GM10266 (cell line): Measurements from ENCODE around the gene SLC25A46.

ENCODE experiments used
- DNase-seq: peaks from one replicate; pipeline ENCODE4 v3.0.0; 2012; ENCODE audit errors: extremely low spot score
- TF ChIP-seq, protein P1 (sequence below): IDR thresholded peaks from 2 replicates; pipeline ENCODE4 v1.5.1; 2012; ENCODE audit warnings: mild to moderate bottlenecking, low read depth; ENCODE audit not compliant: control insufficient read depth, insufficient read depth; ENCODE audit errors: missing control alignments

SLC25A46 gene

GRCh38 chr5:110790673-110791072, 51.9 kb downstream of the SLC25A46 start:
- TF ChIP-seq, protein P1, sequence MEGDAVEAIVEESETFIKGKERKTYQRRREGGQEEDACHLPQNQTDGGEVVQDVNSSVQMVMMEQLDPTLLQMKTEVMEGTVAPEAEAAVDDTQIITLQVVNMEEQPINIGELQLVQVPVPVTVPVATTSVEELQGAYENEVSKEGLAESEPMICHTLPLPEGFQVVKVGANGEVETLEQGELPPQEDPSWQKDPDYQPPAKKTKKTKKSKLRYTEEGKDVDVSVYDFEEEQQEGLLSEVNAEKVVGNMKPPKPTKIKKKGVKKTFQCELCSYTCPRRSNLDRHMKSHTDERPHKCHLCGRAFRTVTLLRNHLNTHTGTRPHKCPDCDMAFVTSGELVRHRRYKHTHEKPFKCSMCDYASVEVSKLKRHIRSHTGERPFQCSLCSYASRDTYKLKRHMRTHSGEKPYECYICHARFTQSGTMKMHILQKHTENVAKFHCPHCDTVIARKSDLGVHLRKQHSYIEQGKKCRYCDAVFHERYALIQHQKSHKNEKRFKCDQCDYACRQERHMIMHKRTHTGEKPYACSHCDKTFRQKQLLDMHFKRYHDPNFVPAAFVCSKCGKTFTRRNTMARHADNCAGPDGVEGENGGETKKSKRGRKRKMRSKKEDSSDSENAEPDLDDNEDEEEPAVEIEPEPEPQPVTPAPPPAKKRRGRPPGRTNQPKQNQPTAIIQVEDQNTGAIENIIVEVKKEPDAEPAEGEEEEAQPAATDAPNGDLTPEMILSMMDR = no peak
- no peak for DNase-seq

- DNase-seq = no peak
- TF ChIP-seq, protein P1 = no peak
These were observed 64.2 kb downstream of the SLC25A46 start for GRCh38 chr5:110802998-110803397.

DNA sequence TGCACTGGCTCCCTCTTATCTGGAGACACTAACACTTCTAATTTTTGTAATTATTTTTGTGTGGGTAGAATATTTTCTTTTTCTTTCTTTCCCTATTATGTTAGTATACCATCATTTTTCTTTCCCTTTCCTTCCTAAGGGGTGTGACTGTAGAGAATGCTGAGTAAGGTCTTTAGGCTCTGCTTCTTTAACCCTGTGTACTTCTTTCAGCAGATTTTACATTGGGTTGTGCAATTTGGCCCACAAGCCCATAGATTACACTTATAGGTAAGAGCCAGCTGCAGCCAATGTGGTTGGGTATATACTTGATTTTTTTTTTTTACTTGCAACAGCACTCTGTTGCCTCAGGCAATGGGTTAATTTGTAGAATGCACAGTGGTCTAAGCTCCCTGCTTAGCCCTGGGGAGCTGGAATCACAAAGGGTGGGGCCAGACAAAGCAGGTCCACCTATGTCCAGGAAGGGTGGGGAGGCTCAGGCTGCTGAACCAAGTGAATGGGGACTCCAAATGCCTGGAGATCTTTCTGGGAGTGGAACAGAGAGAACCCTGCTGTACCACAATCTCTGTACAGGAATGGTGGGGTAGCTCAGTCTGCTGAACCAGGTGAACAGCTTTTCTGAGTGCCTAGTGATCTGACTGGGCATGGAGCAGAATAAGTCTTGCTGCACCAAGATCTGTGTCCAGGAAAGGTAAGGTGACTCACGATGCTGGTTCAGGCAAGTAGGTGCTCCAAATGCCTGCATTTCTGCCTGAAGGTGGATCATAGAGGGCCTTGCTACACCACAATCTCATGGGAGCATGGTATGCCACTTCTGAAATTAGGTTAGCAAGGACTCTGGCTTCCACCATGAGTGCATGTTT, 64.9 kb downstream of the SLC25A46 start:
- no peak for DNase-seq
- TF ChIP-seq, protein P1 = no peak

GRCh38 chr5:110807169-110807568, 68.4 kb downstream of the SLC25A46 start:
- DNase-seq = no peak
- TF ChIP-seq, protein P1 = no peak

DNA sequence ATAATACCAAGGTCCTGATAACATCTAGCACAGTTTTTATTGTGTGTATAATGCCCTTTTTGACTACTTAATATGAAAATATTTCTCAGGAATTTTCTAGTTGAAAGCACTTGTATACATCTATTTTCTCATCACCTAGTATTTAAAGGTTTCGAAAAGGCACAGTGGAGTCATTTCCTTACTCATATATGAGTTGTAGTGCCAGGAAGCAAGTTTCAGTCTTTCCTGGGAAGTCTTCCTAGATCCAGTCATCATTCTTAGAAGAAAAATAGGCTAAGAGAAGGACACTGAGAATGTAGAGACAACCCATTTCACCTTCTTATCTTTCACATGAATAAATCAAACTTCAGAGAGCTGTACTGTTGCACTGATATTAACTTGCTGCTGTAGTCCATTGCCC, 70.2 kb downstream of the SLC25A46 start:
- TF ChIP-seq, protein P1 = no peak
- no peak for DNase-seq
